Endothelial cell of umbilical vein (primary cell): ENCODE measurements around the gene IRF1. TPM values are rescaled to one million over a fixed set of nuclear protein-coding genes. Genes with fewer than 3 reads are reported as not detected.
"Not testable (repeated sequence)": the region's sequence is repeated elsewhere in the genome, so short reads cannot be mapped to it uniquely, and the experiment has no call there.

ENCODE experiments used
- BruUV-seq: library from RNA; stranded (reverse); fragments of 400-500 nt; replicated peaks from 2 replicates; lab custom pipeline; 2021; lab: Mats Ljungman, UMichigan
- CTCF ChIA-PET: fragments of 300-600, 350-600 bp; sonication (Branson Sonifier 250); formaldehyde crosslinking; loops from one replicate; lab custom pipeline; 2021; ENCODE audit warnings: antibody characterized with exemption, inconsistent platforms; lab: Charles Lee
- POLR2A ChIA-PET: fragments of 300-600, 350-600 bp; sonication (Branson Sonifier 250); formaldehyde crosslinking; loops from one replicate; lab custom pipeline; 2021; ENCODE audit warnings: antibody characterized with exemption, inconsistent platforms; lab: Charles Lee
- DNase-seq: peaks from one replicate; pipeline ENCODE4 v3.0.0-alpha.2; 2011; ENCODE audit warnings: low read depth, low spot score
- FAIRE-seq: peaks from 2 replicates; lab custom pipeline; 2011; peaks lifted over from hg19 to GRCh38; lab: Jason Lieb, UNC
- H2AFZ ChIP-seq: 2 replicates; pipeline ENCODE4 v1.6.0; 2012; ENCODE audit warnings: low read depth, low read length, control low read depth, inconsistent platforms
- H3K27ac ChIP-seq: 2 replicates; pipeline ENCODE4 v1.5.1; 2011; ENCODE audit warnings: low read depth, mild to moderate bottlenecking, control low read depth, low read length, moderate library complexity; ENCODE audit not compliant: insufficient read depth
- H3K27me3 ChIP-seq, 2 experiments: 2 replicates each; pipeline versions ENCODE4 v1.6.0 to v1.6.1; 2011; ENCODE audit warnings: low read length in 2 of 2, mixed read lengths in 1 of 2; ENCODE audit not compliant: control insufficient read depth in 2 of 2, insufficient read depth in 2 of 2
- H3K36me3 ChIP-seq, 2 experiments: 2 replicates in 1 of 2; 3 replicates in 1 of 2; pipeline ENCODE4 v1.5.1; 2011; ENCODE audit warnings: low read length in 2 of 2, mild to moderate bottlenecking in 1 of 2, moderate library complexity in 1 of 2; ENCODE audit not compliant: control insufficient read depth in 2 of 2, insufficient read depth in 2 of 2; ENCODE audit errors: extremely low read depth in 1 of 2
- H3K4me1 ChIP-seq: 3 replicates; pipeline ENCODE4 v1.5.1; 2011; ENCODE audit warnings: mild to moderate bottlenecking, low read length; ENCODE audit not compliant: control insufficient read depth, insufficient read depth; ENCODE audit errors: extremely low read depth
- H3K4me2 ChIP-seq: 2 replicates; pipeline ENCODE4 v1.6.1; 2011; ENCODE audit warnings: low read length, control low read depth, mixed read lengths; ENCODE audit not compliant: insufficient read depth
- H3K4me3 ChIP-seq, 3 experiments: fragments of 200-600 bp in 1 of 3; sonication (generic), shearing (Covaris generic) in 1 of 3; replicated peaks in 1 of 3; 2 replicates each; pipeline ENCODE4 v1.5.1; 2011 to 2016; ENCODE audit warnings: control low read depth in 3 of 3, low read length in 3 of 3, mild to moderate bottlenecking in 2 of 3, inconsistent platforms in 1 of 3, low read depth in 1 of 3, moderate library complexity in 1 of 3; ENCODE audit not compliant: insufficient read depth in 1 of 3
- H3K79me2 ChIP-seq: 2 replicates; pipeline ENCODE4 v1.6.0; 2012; ENCODE audit warnings: low read length, inconsistent platforms; ENCODE audit not compliant: control insufficient read depth, insufficient read depth
- H3K9ac ChIP-seq: replicated peaks from 2 replicates; pipeline ENCODE3; 2011; ENCODE audit warnings: low read length, control low read depth; ENCODE audit not compliant: insufficient read depth; ENCODE audit errors: extremely low read depth
- H3K9me1 ChIP-seq: replicated peaks from 3 replicates; pipeline ENCODE4 v1.6.0; 2011; ENCODE audit warnings: mild to moderate bottlenecking, low read length; ENCODE audit not compliant: control insufficient read depth, insufficient read depth; ENCODE audit errors: extremely low read depth
- H3K9me3 ChIP-seq: replicated peaks from 2 replicates; pipeline ENCODE4 v1.5.1; 2012; ENCODE audit warnings: low read length, inconsistent platforms; ENCODE audit not compliant: control insufficient read depth, insufficient read depth
- H4K20me1 ChIP-seq: replicated peaks from 2 replicates; pipeline ENCODE3; 2011; ENCODE audit warnings: mild to moderate bottlenecking, low read length; ENCODE audit not compliant: control insufficient read depth, insufficient read depth; ENCODE audit errors: extremely low read depth
- EZH2 ChIP-seq: IDR thresholded peaks from 2 replicates; pipeline ENCODE4 v1.6.1; 2012; ENCODE audit warnings: borderline replicate concordance, low read depth, mild to moderate bottlenecking, moderate library complexity, low read length, inconsistent platforms; ENCODE audit not compliant: severe bottlenecking
- FOS ChIP-seq: IDR thresholded peaks from 2 replicates; pipeline ENCODE4 v1.6.1; 2011; ENCODE audit warnings: mild to moderate bottlenecking, low read length, moderate library complexity, borderline replicate concordance; ENCODE audit not compliant: insufficient read depth
- GATA2 ChIP-seq: IDR thresholded peaks from 2 replicates; pipeline ENCODE4 v1.7.0; 2011; ENCODE audit warnings: low read depth, mild to moderate bottlenecking, moderate library complexity, mixed read lengths, low read length; ENCODE audit not compliant: insufficient read length, insufficient read depth
- JUN ChIP-seq: IDR thresholded peaks from 2 replicates; pipeline ENCODE4 v1.6.1; 2011; ENCODE audit warnings: borderline replicate concordance, low read depth; ENCODE audit not compliant: insufficient read length, insufficient read depth
- MYC ChIP-seq: IDR thresholded peaks from one replicate; pipeline ENCODE4 v1.6.1; 2011; ENCODE audit warnings: mild to moderate bottlenecking, low read depth, low read length
- POLR2A ChIP-seq: IDR thresholded peaks from 2 replicates; pipeline ENCODE4 v1.6.1; 2012; ENCODE audit warnings: low read depth, mild to moderate bottlenecking, control low read depth, low read length
- POLR2AphosphoS5 ChIP-seq: IDR thresholded peaks from 2 replicates; pipeline ENCODE4 v1.6.1; 2012; ENCODE audit warnings: low read depth, mild to moderate bottlenecking, control low read depth, low read length, moderate library complexity; ENCODE audit not compliant: insufficient read depth
- dilution Hi-C: fragments of 300-500 bp; cut with MboI; formaldehyde crosslinking; loops from one replicate; pipeline ENCODE4 v1.15.0; 2019; ENCODE audit warnings: low sequenced_read_pairs; ENCODE audit not compliant: extremely low pct_ligation_motif_present
- intact Hi-C: fragments of 100-400 bp; cut with micrococcal nuclease; formaldehyde crosslinking; loops from one replicate; pipeline ENCODE4 v1.10.0; 2022
- polyA plus RNA-seq, 4 experiments: library from polyadenylated mRNA; depleted of rRNA in 3 of 4; stranded (reverse) in 3 of 4; unstranded in 1 of 4; fragments of >200 nt; gene quantifications; 2 replicates each; pipeline versions ENCODE4 v1.2.1 to v1.2.3, GENCODE V29; 2011 to 2012; ENCODE audit warnings: missing spikeins in 1 of 4
- total RNA-seq: library from RNA; stranded (reverse); gene quantifications from 2 replicates; pipeline ENCODE4 v1.2.3, GENCODE V29; 2021
- TF ChIP-seq, protein P1 (sequence below): IDR thresholded peaks from 2 replicates; pipeline ENCODE4 v1.6.1; 2011; ENCODE audit not compliant: insufficient read depth, insufficient read length
- TF ChIP-seq, protein P2 (sequence below), 2 donors: IDR thresholded peaks; 1 replicate in 1 of 2; 2 replicates in 1 of 2; pipeline ENCODE4 v1.5.1; 2011; ENCODE audit warnings: low read length in 2 of 2, mild to moderate bottlenecking in 2 of 2, moderate library complexity in 2 of 2, control low read depth in 1 of 2, inconsistent platforms in 1 of 2, low read depth in 1 of 2; ENCODE audit not compliant: insufficient read depth in 1 of 2; ENCODE audit errors: extremely low read depth in 1 of 2

IRF1 gene
- total and polyA plus RNA-seq, 2 donors (not counting 3 experiments of a cell fraction or from before 2014, with no cell fraction given) = 12.3 to 28.0 TPM

DNA sequence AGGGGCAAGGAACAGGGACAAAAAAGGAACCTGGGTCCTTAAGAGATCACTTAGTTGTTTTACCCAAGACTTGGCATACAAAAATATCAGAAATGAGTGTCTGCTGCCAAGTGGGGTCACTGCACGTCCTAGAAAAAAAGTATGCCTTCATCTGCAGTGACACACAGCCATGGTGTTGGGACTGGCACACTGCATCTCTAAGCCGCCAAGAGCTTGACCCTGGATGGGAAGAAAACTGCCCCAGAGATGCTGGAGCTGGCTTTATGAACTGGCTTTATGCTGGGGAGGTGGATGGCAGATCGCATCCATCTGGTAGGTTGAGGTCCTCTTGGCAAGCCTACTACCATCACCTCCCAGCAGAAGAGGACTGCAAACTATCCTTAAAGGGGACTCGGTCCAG lies 51.7 kb downstream of the IRF1 start:
- H3K9ac ChIP-seq = no peak overlapping the region
- H3K4me2 ChIP-seq = no peak overlapping the region
- no peaks in the 10 kb centered on the region for H4K20me1 ChIP-seq
- POLR2A ChIA-PET = interaction anchor here (1.2 kb wide), 1 partner anchor 51 kb away, joined by 3 read pairs; the partner anchor contains the start of gene IRF1
- TF ChIP-seq FOS = no peak
- no peak for TF ChIP-seq MYC
- no peak for TF ChIP-seq POLR2A
- TF ChIP-seq, protein P1, sequence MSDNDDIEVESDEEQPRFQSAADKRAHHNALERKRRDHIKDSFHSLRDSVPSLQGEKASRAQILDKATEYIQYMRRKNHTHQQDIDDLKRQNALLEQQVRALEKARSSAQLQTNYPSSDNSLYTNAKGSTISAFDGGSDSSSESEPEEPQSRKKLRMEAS = no peak
- TF ChIP-seq EZH2 = no peak
- TF ChIP-seq JUN = no peak
- TF ChIP-seq, protein P2, sequence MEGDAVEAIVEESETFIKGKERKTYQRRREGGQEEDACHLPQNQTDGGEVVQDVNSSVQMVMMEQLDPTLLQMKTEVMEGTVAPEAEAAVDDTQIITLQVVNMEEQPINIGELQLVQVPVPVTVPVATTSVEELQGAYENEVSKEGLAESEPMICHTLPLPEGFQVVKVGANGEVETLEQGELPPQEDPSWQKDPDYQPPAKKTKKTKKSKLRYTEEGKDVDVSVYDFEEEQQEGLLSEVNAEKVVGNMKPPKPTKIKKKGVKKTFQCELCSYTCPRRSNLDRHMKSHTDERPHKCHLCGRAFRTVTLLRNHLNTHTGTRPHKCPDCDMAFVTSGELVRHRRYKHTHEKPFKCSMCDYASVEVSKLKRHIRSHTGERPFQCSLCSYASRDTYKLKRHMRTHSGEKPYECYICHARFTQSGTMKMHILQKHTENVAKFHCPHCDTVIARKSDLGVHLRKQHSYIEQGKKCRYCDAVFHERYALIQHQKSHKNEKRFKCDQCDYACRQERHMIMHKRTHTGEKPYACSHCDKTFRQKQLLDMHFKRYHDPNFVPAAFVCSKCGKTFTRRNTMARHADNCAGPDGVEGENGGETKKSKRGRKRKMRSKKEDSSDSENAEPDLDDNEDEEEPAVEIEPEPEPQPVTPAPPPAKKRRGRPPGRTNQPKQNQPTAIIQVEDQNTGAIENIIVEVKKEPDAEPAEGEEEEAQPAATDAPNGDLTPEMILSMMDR (IDR thresholded peaks at IDR 0.05; ENCODE audit: extremely low read depth in 1 of 2, insufficient read depth in 1 of 2, low read depth in 1 of 2, low read length in 2 of 2) = no peak
- no peak for TF ChIP-seq GATA2
- no peak for TF ChIP-seq POLR2AphosphoS5
- dilution Hi-C loops (no loop called here), intact Hi-C loops (no loop called here)
- no peaks in the 10 kb centered on the region for H3K27me3 ChIP-seq
- no peak for FAIRE-seq
- BruUV-seq = no TSS peak
- no peaks in the 10 kb centered on the region for H3K9me1 ChIP-seq
- no peak overlapping the region for H3K27ac ChIP-seq
- no peaks in the 10 kb centered on the region for H3K9me3 ChIP-seq
- no peak overlapping the region for H3K4me3 ChIP-seq
- H3K36me3 ChIP-seq = no peaks in the 10 kb centered on the region
- CTCF ChIA-PET = interaction anchor here (0.7 to 2.5 kb wide), 15 partner anchors 9 to 70 kb away, joined by 3 to 11 read pairs (median 6); no protein-coding TSS in a partner anchor
- DNase-seq = no peak
- no peak overlapping the region for H2AFZ ChIP-seq
- H3K79me2 ChIP-seq = no peaks in the 10 kb centered on the region
- peaks cover 4% of the 10 kb centered on the region for H3K4me1 ChIP-seq

DNA sequence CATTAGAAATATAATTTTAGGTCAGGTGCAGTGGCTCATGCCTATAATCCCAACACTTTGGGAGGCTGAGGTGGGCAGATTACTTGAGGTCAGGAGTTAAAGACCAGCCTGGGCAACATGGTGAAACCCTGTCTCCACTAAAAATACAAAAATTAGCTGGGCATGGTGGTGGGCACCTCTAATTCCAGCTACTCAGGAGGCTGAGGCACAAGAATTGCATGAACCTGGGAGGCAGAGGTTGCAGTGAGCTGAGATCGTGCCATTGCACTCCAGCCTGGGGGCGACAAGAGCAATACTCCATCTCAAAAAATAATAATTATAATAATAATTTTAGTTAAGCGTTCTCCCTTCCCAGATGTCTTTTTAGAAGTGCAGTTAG lies 52.3 kb downstream of the IRF1 start:
- BruUV-seq, FAIRE-seq: not testable (repeated sequence)

More for the DNA sequence above, 52.3 kb downstream of the IRF1 start:
- dilution Hi-C loops, H3K79me2 ChIP-seq, H3K4me1 ChIP-seq, DNase-seq, H4K20me1 ChIP-seq, H3K27me3 ChIP-seq, H2AFZ ChIP-seq, H3K27ac ChIP-seq, H3K9ac ChIP-seq, H3K4me2 ChIP-seq, H3K4me3 ChIP-seq, H3K9me1 ChIP-seq, H3K9me3 ChIP-seq, H3K36me3 ChIP-seq, intact Hi-C loops, POLR2A ChIA-PET: not testable (repeated sequence)
- CTCF ChIA-PET = interaction anchor here (1.7 to 2.5 kb wide), 5 partner anchors 9 to 50 kb away, joined by 4 to 11 read pairs (median 7); no protein-coding TSS in a partner anchor
